Globus pallidus (tissue), 1 donor: ENCODE measurements around the gene NLRP1.

Experiments
- DNase-seq: peaks from one replicate; pipeline ENCODE4 v3.0.0-alpha.2; 2015; ENCODE audit warnings: low spot score

NLRP1 gene

GRCh38 chr17:5584383-5585286 is at the start of gene NLRP1:
Gene NLRP1, minus strand, starts transcription at chr17:5584509. Its CDS starts 552 bp downstream, at chr17:5583957.
- peak; percentile 72 for DNase-seq

DNA sequence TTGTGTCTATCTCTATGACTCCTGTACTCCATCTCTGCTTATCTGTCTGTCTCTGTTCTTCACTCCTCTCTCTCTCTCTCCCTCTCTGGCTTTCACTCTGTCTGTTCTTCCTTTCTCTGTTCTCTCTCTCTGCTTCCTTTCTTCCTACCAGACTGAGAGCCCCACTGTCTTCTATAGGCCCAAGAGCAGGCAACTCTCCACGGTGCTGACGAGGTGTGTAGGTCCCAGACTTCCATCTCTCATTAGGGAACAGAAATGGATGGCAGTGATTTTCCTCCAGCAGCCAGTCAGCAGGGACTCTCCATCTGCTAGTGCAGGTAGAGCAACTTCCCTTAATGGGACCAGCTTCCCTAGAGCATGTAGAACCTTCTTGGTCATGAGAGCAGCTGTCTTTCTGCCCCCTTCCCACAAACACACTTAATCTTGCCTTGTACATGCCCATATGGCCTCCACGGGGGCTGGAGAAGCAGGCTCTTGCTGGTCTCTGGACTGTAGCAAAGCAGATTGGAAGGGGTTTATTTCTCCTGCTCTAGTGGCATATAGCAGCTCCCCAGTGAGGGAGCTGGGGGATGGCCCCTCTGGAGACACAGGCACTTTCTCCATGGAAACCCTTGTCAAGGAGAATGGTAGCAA is 47.8 kb upstream of the NLRP1 start:
- DNase-seq, result no peak

- DNase-seq, result no peak
These were observed 46.1 kb upstream of the NLRP1 start for GRCh38 chr17:5630434-5630833.

DNA sequence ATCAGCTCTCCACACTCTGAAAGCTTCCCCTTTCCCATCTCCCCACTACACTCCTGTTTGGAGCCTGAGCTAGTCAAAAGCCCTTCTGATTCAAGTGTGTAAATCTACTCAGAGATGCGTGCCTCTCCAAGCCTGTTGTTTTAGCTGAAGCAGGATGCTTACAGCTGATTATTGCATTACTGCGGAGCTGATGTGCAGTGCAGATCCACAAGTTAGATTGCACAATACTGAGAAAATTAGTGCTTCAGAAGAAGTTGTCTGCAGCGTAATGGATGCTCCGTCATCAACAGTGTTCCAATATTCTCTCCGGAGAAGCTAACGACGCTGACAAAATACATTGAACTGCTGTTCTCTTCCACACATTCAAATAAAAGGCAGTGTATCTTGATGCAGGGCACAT is 44.8 kb upstream of the NLRP1 start:
- peak; percentile 6 for DNase-seq

- DNase-seq, result no peak
These were observed 44.0 kb upstream of the NLRP1 start for GRCh38 chr17:5628262-5628661.

GRCh38 chr17:5624211-5624610 is 39.9 kb upstream of the NLRP1 start:
- DNase-seq, result no peak

DNA sequence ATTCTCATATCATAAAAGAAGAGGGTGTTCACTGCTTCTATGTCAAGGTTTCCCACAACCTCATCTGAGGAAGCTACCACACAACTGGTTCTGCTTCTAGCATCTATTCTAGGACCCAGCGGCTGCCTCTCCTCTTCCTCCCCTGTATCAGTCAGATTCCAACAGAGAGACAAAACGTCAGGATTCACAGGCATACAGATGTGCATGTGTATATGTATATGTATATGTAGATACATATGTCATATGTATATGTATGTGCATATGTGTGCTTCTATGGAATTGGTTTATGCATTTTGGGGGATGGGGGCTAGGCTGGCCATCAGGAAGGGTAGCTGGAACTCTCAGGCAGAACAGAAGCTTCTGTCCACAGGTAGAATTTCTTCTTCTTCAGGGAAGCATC is 37.4 kb upstream of the NLRP1 start:
- no peak for DNase-seq

GRCh38 chr17:5621026-5621425 is 36.7 kb upstream of the NLRP1 start:
- no peak for DNase-seq

- DNase-seq, result no peak
These were observed 34.9 kb upstream of the NLRP1 start for GRCh38 chr17:5619088-5619740.

DNA sequence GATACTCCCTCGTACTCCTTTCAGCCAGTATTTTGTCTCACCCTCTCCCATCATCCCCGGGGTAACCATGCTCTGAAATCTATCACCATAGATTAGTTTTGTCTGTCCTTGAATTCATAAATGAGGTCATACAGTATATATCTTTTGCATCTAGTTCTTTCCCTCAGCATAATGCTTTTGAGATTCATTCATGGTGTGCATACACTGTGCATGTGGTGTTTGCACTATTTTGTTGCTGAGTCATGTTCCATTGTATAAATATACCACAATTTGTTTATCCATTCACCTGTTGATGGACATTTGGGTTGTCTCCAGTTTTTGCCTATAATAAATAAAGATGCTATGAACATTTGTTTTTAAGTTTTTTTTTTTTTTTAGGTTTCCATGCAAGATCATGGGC is 34.2 kb upstream of the NLRP1 start:
- no peak for DNase-seq

DNA sequence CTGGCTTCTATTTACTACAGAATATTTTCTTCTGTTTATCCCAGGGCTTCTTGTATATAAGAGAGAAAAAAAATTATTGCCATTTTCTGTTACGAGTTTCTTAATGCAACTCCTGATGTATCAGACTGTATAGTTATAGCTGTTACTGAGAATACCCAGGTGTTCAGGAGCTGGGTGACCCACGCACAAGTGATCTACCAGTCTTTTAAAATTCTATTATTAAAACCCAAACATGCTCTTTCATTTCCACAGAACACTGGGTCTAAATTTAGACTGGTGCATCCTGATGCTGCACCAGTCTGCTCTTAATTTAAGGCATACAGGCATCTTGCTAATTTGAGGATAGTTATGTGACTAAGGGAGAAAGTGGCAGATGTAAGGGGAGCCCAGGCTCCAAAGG is 31.2 kb upstream of the NLRP1 start:
- no peak for DNase-seq

- no peak for DNase-seq
These were observed 26.6 kb upstream of the NLRP1 start for GRCh38 chr17:5610956-5611355.

- no peak for DNase-seq
These were observed 24.2 kb upstream of the NLRP1 start for GRCh38 chr17:5608399-5609112.

GRCh38 chr17:5607946-5608345 is 23.6 kb upstream of the NLRP1 start:
- no peak for DNase-seq

DNA sequence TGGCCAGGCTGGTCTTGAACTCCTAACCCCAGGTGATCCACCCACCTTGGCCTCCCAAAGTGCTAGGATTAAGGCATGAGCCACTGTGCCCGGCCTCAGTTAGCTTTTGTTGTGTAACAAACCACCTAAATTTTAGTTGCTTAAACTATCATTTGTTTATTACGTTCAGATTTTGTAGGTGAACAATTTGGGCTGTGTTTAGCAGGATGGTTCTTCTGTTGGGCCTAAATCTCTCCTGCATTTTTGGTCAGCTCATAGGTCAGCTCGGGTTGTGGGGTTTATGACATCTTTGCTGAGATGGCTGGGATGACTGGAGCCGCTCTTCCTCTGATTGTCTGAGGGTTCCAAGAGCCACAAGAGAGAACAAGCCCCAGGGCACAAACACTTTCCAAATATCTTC is 21.1 kb upstream of the NLRP1 start:
- DNase-seq, result no peak

DNA sequence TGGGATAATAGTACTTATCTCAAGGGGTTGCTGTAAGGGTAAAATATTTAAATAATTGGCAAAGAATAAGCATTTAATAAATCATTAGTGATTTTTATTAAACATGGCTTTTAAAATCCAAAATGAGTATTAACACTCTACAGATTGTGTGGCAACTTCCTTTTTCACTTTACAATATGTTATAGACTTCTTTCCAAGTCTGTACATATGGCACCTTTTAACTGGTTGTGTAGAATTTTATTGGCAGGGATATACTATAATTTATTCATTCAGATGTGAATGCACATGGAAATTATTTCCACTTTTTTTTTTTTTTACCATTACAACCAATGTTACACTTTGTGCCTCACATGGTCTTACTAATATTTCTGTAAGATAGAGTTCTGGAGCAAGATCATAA is 15.7 kb upstream of the NLRP1 start:
- DNase-seq, result no peak

- no peak for DNase-seq
These were observed 14.1 kb upstream of the NLRP1 start for GRCh38 chr17:5598457-5598856.

DNA sequence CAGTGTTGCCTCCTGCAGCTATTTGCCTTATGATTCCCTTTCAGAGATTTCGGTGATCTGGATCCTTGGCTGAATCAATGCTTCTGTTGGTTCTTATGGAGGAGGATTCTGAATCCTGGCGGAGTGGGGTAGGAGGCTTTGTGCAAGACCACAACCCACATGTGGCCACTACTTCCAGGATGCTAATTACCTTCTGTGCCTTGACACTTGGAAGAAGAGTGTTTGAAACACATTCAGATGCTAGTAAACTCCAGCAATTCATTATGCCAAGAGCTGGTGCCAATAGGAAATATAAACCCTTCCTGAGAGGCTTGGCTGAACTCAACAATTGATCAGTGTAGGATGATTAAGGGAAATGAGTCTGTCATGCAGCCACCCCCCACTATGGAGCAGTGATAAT is 12.1 kb upstream of the NLRP1 start:
- DNase-seq, result no peak

DNA sequence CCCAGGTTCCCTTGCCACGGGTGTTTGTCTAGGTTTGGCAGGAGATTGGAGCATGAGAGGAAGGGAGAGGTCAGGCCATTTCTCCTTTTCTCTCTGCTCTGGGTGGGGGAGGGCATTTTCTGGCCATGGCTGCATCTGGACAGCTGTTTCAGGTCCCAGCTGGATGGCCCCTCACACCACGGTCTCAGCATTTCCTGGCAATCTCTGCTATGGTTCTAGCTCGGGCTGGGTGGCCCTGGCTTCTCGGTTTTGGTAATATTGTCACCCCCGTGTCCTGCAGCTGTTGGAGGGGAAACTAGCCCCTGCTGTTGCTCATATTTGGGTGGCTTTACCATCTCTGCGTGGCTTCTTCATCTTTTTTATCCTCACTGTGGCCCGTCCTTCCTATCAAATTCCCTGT is 11.5 kb upstream of the NLRP1 start:
- DNase-seq, result no peak

GRCh38 chr17:5592382-5592781 is 8.1 kb upstream of the NLRP1 start:
- peak; percentile 72 for DNase-seq

- no peak for DNase-seq
These were observed 7.7 kb upstream of the NLRP1 start for GRCh38 chr17:5591966-5592365.

GRCh38 chr17:5588584-5588983 is 4.3 kb upstream of the NLRP1 start:
- DNase-seq, result no peak
